Keratinocyte (primary cell): ENCODE measurements around the gene NEURL1. TPM values are rescaled to one million over a fixed set of nuclear protein-coding genes. Genes with fewer than 3 reads are reported as not detected.

Experiments used
- DNase-seq: peaks from one replicate; pipeline ENCODE4 v3.0.0-alpha.2; 2011; ENCODE audit warnings: low read depth, missing footprints, low spot score
- FAIRE-seq: peaks from 2 replicates; lab custom pipeline; 2011; peaks lifted over from hg19 to GRCh38; lab: Jason Lieb, UNC
- H2AFZ ChIP-seq: 2 replicates; pipeline ENCODE4 v1.6.0; 2012; ENCODE audit warnings: low read length, control low read depth, inconsistent platforms; ENCODE audit not compliant: control insufficient read depth
- H3K27ac ChIP-seq: 2 replicates; pipeline ENCODE4 v1.5.1; 2011; ENCODE audit warnings: low read length; ENCODE audit not compliant: control insufficient read depth, insufficient read depth
- H3K27me3 ChIP-seq: 3 replicates; pipeline ENCODE4 v1.6.0; 2011; ENCODE audit warnings: low read length; ENCODE audit not compliant: control insufficient read depth, insufficient read depth; ENCODE audit errors: extremely low read depth
- H3K36me3 ChIP-seq, 2 experiments: 2 replicates in 1 of 2; 3 replicates in 1 of 2; pipeline ENCODE4 v1.5.1; 2011; ENCODE audit warnings: low read length in 2 of 2, mild to moderate bottlenecking in 1 of 2; ENCODE audit not compliant: control insufficient read depth in 2 of 2, insufficient read depth in 2 of 2; ENCODE audit errors: extremely low read depth in 1 of 2
- H3K4me1 ChIP-seq: 3 replicates; pipeline ENCODE4 v1.5.1; 2011; ENCODE audit warnings: low read length; ENCODE audit not compliant: control insufficient read depth, insufficient read depth; ENCODE audit errors: extremely low read depth
- H3K4me2 ChIP-seq: 3 replicates; pipeline ENCODE4 v1.6.0; 2011; ENCODE audit warnings: low read depth, low read length; ENCODE audit not compliant: control insufficient read depth, insufficient read depth; ENCODE audit errors: extremely low read depth
- H3K4me3 ChIP-seq, 3 experiments: fragments of 200-600 bp in 1 of 3; sonication (generic) in 1 of 3; 2 replicates in 2 of 3; 3 replicates in 1 of 3; pipeline ENCODE4 v1.5.1; 2011 to 2016; ENCODE audit warnings: low read length in 3 of 3, mild to moderate bottlenecking in 3 of 3, control low read depth in 2 of 3, inconsistent platforms in 1 of 3, low read depth in 1 of 3, mixed read lengths in 1 of 3, mixed run types in 1 of 3, moderate library complexity in 1 of 3; ENCODE audit not compliant: control insufficient read depth in 2 of 3, insufficient read depth in 2 of 3; ENCODE audit errors: extremely low read depth in 1 of 3
- H3K79me2 ChIP-seq: 2 replicates; pipeline ENCODE4 v1.6.0; 2012; ENCODE audit warnings: low read length; ENCODE audit not compliant: control insufficient read depth, insufficient read depth
- H3K9ac ChIP-seq: 3 replicates; pipeline ENCODE4 v1.6.0; 2011; ENCODE audit warnings: low read length; ENCODE audit not compliant: control insufficient read depth, insufficient read depth; ENCODE audit errors: extremely low read depth
- H3K9me1 ChIP-seq: 3 replicates; pipeline ENCODE4 v1.6.0; 2011; ENCODE audit warnings: low read length; ENCODE audit not compliant: control insufficient read depth, insufficient read depth; ENCODE audit errors: extremely low read depth
- H3K9me3 ChIP-seq: 2 replicates; pipeline ENCODE4 v1.5.1; 2012; ENCODE audit warnings: low read depth, low read length; ENCODE audit not compliant: control insufficient read depth
- H4K20me1 ChIP-seq: 3 replicates; pipeline ENCODE4 v1.6.0; 2011; ENCODE audit warnings: low read length; ENCODE audit not compliant: control insufficient read depth, insufficient read depth; ENCODE audit errors: extremely low read depth
- EZH2 ChIP-seq: IDR thresholded peaks from one replicate; pipeline ENCODE4 v1.6.1; 2012; ENCODE audit warnings: inconsistent platforms, mild to moderate bottlenecking, low read length, moderate library complexity
- dilution Hi-C: fragments of 300-500 bp; cut with MboI; formaldehyde crosslinking; loops from one replicate; pipeline ENCODE4 v1.7.0; 2020; ENCODE audit warnings: low sequenced_read_pairs; ENCODE audit not compliant: extremely low pct_ligation_motif_present
- polyA plus RNA-seq, 5 experiments: library from polyadenylated mRNA; depleted of rRNA in 3 of 5; stranded (reverse) in 3 of 5; stranded (forward) in 1 of 5; unstranded in 1 of 5; fragments of >200 nt; gene quantifications; 1 replicate in 1 of 5; 2 replicates in 3 of 5; 3 replicates in 1 of 5; pipeline versions ENCODE4 v1.2.1 to v1.2.3, GENCODE V29; 2011 to 2012; ENCODE audit warnings: missing spikeins in 2 of 5, low read depth in 1 of 5, low replicate concordance in 1 of 5
- TF ChIP-seq, protein P1 (sequence below), 3 experiments: IDR thresholded peaks in 1 of 3; conservative IDR thresholded peaks in 1 of 3; optimal IDR thresholded peaks in 1 of 3; 2 replicates in 2 of 3; 3 replicates in 1 of 3; pipeline versions ENCODE3 to v1.5.1; 2011; ENCODE audit warnings: low read length in 3 of 3, mild to moderate bottlenecking in 3 of 3, moderate library complexity in 2 of 3, control low read depth in 1 of 3, inconsistent platforms in 1 of 3; ENCODE audit not compliant: insufficient read depth in 2 of 3; ENCODE audit errors: extremely low read depth in 1 of 3

Gene NEURL1
- polyA plus RNA-seq, 1 donor (not counting 4 experiments of a cell fraction or from before 2014, with no cell fraction given): 0.03 TPM

DNA sequence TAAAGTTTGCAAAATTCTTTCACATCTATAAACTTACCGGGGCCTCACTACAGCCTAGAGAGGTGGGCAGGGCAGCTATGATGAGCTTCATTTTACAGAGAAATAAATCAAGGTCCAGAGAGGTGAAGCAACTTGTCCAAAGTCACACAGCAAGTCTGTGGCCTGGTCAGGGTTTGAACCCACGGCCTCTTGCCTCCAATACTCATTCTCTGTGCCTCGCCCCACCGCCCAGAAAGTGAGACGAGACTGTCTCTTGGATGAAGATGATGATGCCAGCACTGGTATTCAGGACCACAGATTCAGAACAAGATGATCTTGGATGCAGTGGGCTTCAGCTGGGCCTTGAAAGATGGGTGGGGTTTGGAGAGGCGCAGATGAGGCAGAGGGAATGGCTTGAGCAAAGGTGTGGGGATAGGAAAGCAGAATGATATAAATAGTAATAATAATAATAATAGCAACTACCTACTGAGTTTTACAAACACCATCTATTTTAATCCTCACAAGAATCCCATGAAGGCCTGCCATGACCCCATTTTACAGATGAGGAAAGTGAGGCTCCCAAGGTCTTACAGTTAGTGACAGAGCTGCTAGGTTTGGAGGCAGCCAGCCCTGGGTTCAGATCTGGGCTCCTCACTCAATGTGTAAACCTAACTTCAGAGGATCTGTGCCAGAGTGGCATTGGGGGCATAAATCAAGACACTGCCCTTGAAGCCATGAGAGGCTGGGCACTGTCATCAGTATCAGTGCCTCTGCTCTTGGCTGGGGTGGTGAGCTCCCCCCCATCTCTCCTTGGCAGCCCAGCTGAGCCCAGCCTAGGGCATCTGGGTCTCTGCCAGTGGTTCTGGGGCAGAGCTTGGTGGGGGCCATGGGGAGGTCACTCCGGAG lies 70.0 kb downstream of the NEURL1 start:
- Histone ChIP-seq H3K9me3 (no peaks in the 10 kb centered on the region), H3K4me1 (peaks cover 11% of the 10 kb centered on the region), H3K4me3 (no peak overlapping the region), H4K20me1 (peaks cover 3% of the 10 kb centered on the region), H2AFZ (no peak overlapping the region), H3K4me2 (no peak overlapping the region), H3K9me1 (no peaks in the 10 kb centered on the region), H3K27me3 (peaks cover 20% of the 10 kb centered on the region), H3K36me3 (no peaks in the 10 kb centered on the region), H3K27ac (no peak overlapping the region), H3K9ac (no peak overlapping the region), H3K79me2 (no peaks in the 10 kb centered on the region)
- dilution Hi-C loops: no loop called here
- TF ChIP-seq EZH2: no peak
- TF ChIP-seq, protein P1, sequence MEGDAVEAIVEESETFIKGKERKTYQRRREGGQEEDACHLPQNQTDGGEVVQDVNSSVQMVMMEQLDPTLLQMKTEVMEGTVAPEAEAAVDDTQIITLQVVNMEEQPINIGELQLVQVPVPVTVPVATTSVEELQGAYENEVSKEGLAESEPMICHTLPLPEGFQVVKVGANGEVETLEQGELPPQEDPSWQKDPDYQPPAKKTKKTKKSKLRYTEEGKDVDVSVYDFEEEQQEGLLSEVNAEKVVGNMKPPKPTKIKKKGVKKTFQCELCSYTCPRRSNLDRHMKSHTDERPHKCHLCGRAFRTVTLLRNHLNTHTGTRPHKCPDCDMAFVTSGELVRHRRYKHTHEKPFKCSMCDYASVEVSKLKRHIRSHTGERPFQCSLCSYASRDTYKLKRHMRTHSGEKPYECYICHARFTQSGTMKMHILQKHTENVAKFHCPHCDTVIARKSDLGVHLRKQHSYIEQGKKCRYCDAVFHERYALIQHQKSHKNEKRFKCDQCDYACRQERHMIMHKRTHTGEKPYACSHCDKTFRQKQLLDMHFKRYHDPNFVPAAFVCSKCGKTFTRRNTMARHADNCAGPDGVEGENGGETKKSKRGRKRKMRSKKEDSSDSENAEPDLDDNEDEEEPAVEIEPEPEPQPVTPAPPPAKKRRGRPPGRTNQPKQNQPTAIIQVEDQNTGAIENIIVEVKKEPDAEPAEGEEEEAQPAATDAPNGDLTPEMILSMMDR (optimal IDR thresholded peaks at IDR 0.05 in 1 of 3, IDR thresholded peaks at IDR 0.05 in 1 of 3, conservative IDR thresholded peaks at IDR 0.05 in 1 of 3; ENCODE audit: extremely low read depth in 1 of 3, insufficient read depth in 2 of 3, low read length in 3 of 3): no peak
- no peak for DNase-seq
- FAIRE-seq: no peak

DNA sequence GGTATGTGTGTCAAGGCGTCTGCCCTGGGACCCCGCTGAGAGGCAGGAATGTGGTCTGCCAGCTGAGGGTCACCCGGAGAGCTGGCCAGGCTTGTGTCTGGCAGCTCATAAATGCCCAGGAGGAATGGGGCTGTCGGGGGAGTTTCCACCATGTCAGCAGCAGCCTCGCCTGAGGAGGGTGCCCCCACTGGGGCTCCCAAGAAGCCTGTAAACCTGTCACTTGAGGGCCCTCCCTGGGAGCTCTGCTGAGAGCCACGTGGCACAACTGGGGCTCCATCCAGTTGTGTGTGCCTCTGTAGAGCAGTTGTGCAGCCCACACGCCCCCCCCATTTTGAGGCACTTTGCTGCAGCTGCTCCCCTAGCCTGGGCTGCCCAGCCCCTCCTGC lies 70.6 kb downstream of the NEURL1 start:
- H3K4me1 ChIP-seq: peaks cover 11% of the 10 kb centered on the region
- H4K20me1 ChIP-seq: peaks cover 3% of the 10 kb centered on the region
- TF ChIP-seq, protein P1 (optimal IDR thresholded peaks at IDR 0.05 in 1 of 3, IDR thresholded peaks at IDR 0.05 in 1 of 3, conservative IDR thresholded peaks at IDR 0.05 in 1 of 3; ENCODE audit: extremely low read depth in 1 of 3, insufficient read depth in 2 of 3, low read length in 3 of 3): no peak
- TF ChIP-seq EZH2: no peak
- DNase-seq: no peak
- no peak overlapping the region for H3K9ac ChIP-seq
- H2AFZ ChIP-seq: no peak overlapping the region
- H3K27ac ChIP-seq: no peak overlapping the region
- H3K4me2 ChIP-seq: no peak overlapping the region
- no peak overlapping the region for H3K4me3 ChIP-seq
- H3K36me3 ChIP-seq: no peaks in the 10 kb centered on the region
- no peaks in the 10 kb centered on the region for H3K79me2 ChIP-seq
- dilution Hi-C loops: no loop called here
- no peak for FAIRE-seq
- peaks cover 13% of the 10 kb centered on the region for H3K27me3 ChIP-seq
- H3K9me1 ChIP-seq: no peaks in the 10 kb centered on the region
- H3K9me3 ChIP-seq: no peaks in the 10 kb centered on the region
